ENCODE measurements around the gene FOXI3. TPM values are rescaled to one million over a fixed set of nuclear protein-coding genes. Genes with fewer than 3 reads are reported as not detected.

FOXI3 gene
- total RNA-seq, 1 donor from 2014 or later, result 1.1 TPM

DNA sequence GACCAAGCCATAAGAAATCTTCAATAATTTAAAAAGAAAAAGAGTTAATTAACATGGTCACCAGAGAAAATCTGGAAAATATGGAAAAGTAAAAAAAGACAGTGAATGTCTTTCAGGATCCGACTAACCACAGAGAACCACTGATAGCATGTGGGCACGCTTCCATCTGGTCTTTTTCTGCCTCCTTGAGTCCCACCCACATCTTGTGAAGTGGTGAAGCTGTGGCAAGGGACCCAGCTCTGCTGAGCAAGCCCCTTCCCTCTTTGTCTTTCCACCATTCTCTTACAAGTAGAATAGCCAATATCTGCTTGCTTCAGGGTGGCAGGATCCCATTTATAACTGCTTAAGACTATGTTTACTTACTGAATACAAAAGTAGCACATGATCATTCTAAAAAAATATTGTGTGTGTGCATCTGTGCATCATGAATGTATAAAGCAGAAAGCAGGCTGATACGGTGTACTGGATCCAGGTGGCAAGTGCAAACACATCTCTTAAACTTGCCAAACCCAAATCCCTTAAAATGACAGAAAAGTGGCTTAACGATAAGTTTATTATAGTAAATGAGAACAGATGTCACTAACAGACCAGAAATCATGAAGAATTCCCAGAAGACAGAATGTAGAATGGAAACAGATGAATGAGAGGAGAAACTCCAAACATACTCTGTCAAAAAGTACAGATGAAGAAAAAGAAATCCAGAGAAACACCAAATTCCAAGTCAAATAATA lies 52.3 kb downstream of the FOXI3 start:
- no peak overlapping the region for H3K27ac Mint-ChIP-seq
- TF ChIP-seq, protein P1, sequence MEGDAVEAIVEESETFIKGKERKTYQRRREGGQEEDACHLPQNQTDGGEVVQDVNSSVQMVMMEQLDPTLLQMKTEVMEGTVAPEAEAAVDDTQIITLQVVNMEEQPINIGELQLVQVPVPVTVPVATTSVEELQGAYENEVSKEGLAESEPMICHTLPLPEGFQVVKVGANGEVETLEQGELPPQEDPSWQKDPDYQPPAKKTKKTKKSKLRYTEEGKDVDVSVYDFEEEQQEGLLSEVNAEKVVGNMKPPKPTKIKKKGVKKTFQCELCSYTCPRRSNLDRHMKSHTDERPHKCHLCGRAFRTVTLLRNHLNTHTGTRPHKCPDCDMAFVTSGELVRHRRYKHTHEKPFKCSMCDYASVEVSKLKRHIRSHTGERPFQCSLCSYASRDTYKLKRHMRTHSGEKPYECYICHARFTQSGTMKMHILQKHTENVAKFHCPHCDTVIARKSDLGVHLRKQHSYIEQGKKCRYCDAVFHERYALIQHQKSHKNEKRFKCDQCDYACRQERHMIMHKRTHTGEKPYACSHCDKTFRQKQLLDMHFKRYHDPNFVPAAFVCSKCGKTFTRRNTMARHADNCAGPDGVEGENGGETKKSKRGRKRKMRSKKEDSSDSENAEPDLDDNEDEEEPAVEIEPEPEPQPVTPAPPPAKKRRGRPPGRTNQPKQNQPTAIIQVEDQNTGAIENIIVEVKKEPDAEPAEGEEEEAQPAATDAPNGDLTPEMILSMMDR (conservative IDR thresholded peaks at IDR 0.05), result no peak
- H3K27me3 Mint-ChIP-seq, result no peaks in the 10 kb centered on the region
- no peak for DNase-seq (ENCODE audit: extremely low spot score, unreplicated experiment)
- no peaks in the 10 kb centered on the region for H3K4me1 Mint-ChIP-seq (ENCODE audit: unreplicated experiment)
- H3K4me3 Mint-ChIP-seq, result no peak overlapping the region
- H3K9me3 Mint-ChIP-seq, result no peaks in the 10 kb centered on the region
- H3K36me3 Mint-ChIP-seq, result no peaks in the 10 kb centered on the region

GRCh38 chr2:88398180-88398579 lies 54.3 kb downstream of the FOXI3 start:
- Mint-ChIP-seq H3K9me3 (no peaks in the 10 kb centered on the region), H3K36me3 (no peaks in the 10 kb centered on the region), H3K4me3 (no peak overlapping the region), H3K27ac (no peak overlapping the region), H3K4me1 (ENCODE audit: unreplicated experiment) (no peaks in the 10 kb centered on the region), H3K27me3 (no peaks in the 10 kb centered on the region)
- DNase-seq (ENCODE audit: extremely low spot score, unreplicated experiment), result no peak
- TF ChIP-seq, protein P1 (conservative IDR thresholded peaks at IDR 0.05), result no peak

Other genes with a start within 250 kb of the FOXI3 start
- 22.9 and 31.9 TPM in 2 replicates for gene EIF2AK3, start 174.8 kb upstream of the FOXI3 start, total RNA-seq (ENCODE audit: low replicate concordance)
- gene RPIA, start 239.0 kb upstream of the FOXI3 start, total RNA-seq (ENCODE audit: low replicate concordance), result 27.3 and 27.6 TPM in 2 replicates